GM18502 (cell line): ENCODE results near the gene HCK.
"Not testable (repeated sequence)": the region's sequence is repeated elsewhere in the genome, so short reads cannot be mapped to it uniquely, and the experiment has no call there.

Experiments used
- ATAC-seq: cut with Tn5 transposase; IDR thresholded peaks from one replicate; pipeline ENCODE4 v1.9.1; 2021; ENCODE audit warnings: mild to moderate bottlenecking; ENCODE audit not compliant: unreplicated experiment, poor library complexity

HCK gene

GRCh38 chr20:32087070-32087469 is 35.0 kb downstream of the HCK start:
- ATAC-seq = no peak

GRCh38 chr20:32088759-32089158 is 36.7 kb downstream of the HCK start:
- ATAC-seq = no peak

- ATAC-seq = no peak
Measured at GRCh38 chr20:32089637-32090362, 37.8 kb downstream of the HCK start.

GRCh38 chr20:32091888-32092346 is 39.9 kb downstream of the HCK start:
- ATAC-seq = no peak

GRCh38 chr20:32098786-32099185 is 46.7 kb downstream of the HCK start:
- no peak for ATAC-seq

GRCh38 chr20:32108814-32109391 is 56.9 kb downstream of the HCK start:
- no peak for ATAC-seq

- ATAC-seq = peak; percentile 86
Measured at GRCh38 chr20:32109392-32110172, 57.5 kb downstream of the HCK start, which contains the start of gene TM9SF4. TM9SF4 (plus strand) TSS chr20:32109714; CDS start chr20:32109741, 27 bp downstream.

- no peak for ATAC-seq
Measured at GRCh38 chr20:32110173-32110704, 58.2 kb downstream of the HCK start.

- no peak for ATAC-seq
Measured at GRCh38 chr20:32110727-32111126, 58.7 kb downstream of the HCK start.

GRCh38 chr20:32111156-32111686 is 59.2 kb downstream of the HCK start:
- ATAC-seq = no peak

- no peak for ATAC-seq
Measured at GRCh38 chr20:32111753-32112152, 59.7 kb downstream of the HCK start.

- no peak for ATAC-seq
Measured at GRCh38 chr20:32112841-32113240, 60.8 kb downstream of the HCK start.

GRCh38 chr20:32113591-32114260 is 61.7 kb downstream of the HCK start:
- ATAC-seq = no peak

- ATAC-seq = no peak
Measured at GRCh38 chr20:32114305-32114960, 62.4 kb downstream of the HCK start.

GRCh38 chr20:32115211-32115767 is 63.2 kb downstream of the HCK start:
- ATAC-seq = no peak

GRCh38 chr20:32116079-32116521 is 64.1 kb downstream of the HCK start:
- no peak for ATAC-seq

- not testable (repeated sequence) for ATAC-seq
Measured at GRCh38 chr20:32116796-32117195, 64.8 kb downstream of the HCK start.

- ATAC-seq = not testable (repeated sequence)
Measured at GRCh38 chr20:32118427-32118826, 66.4 kb downstream of the HCK start.

GRCh38 chr20:32119734-32120133 is 67.7 kb downstream of the HCK start:
- no peak for ATAC-seq
